ENCODE data around the gene ELFN1. TPM values are rescaled to one million over a fixed set of nuclear protein-coding genes. Genes with fewer than 3 reads are reported as not detected.

The ELFN1 gene
- total RNA-seq, 2 donors from 2014 or later, result 0.12 to 0.40 TPM

GRCh38 chr7:1775389-1775788 is 105.3 kb downstream of the ELFN1 start:
- TF ChIP-seq CTCF (IDR thresholded peaks at IDR 0.05), result no peak
- no peaks in the 10 kb centered on the region for H3K27me3 ChIP-seq
- H3K27ac ChIP-seq, result no peak overlapping the region
- no peak overlapping the region for H3K4me3 ChIP-seq
- intact Hi-C loops (cut with DNase I), result no loop called here
- DNase-seq, result no peak
- no peaks in the 10 kb centered on the region for H3K9me3 ChIP-seq
- no peaks in the 10 kb centered on the region for H3K36me3 ChIP-seq
- H3K4me1 ChIP-seq, result no peaks in the 10 kb centered on the region
- H3K9ac ChIP-seq (ENCODE audit: low read depth in 2 of 2, low read length in 2 of 2), result no peak overlapping the region

GRCh38 chr7:1777122-1777521 is 107.0 kb downstream of the ELFN1 start:
- intact Hi-C loops (cut with DNase I), result no loop called here
- H3K4me1 ChIP-seq, result no peaks in the 10 kb centered on the region
- no peaks in the 10 kb centered on the region for H3K27me3 ChIP-seq
- H3K36me3 ChIP-seq, result no peaks in the 10 kb centered on the region
- H3K4me3 ChIP-seq, result no peak overlapping the region
- H3K9ac ChIP-seq (ENCODE audit: low read depth in 2 of 2, low read length in 2 of 2), result no peak overlapping the region
- no peaks in the 10 kb centered on the region for H3K9me3 ChIP-seq
- TF ChIP-seq CTCF (IDR thresholded peaks at IDR 0.05), result no peak
- no peak for DNase-seq
- no peak overlapping the region for H3K27ac ChIP-seq

GRCh38 chr7:1779445-1779844 is 109.4 kb downstream of the ELFN1 start:
- no peaks in the 10 kb centered on the region for H3K27me3 ChIP-seq
- DNase-seq, result no peak
- H3K36me3 ChIP-seq, result no peaks in the 10 kb centered on the region
- no peaks in the 10 kb centered on the region for H3K9me3 ChIP-seq
- no peak overlapping the region for H3K9ac ChIP-seq (ENCODE audit: low read depth in 2 of 2, low read length in 2 of 2)
- no peaks in the 10 kb centered on the region for H3K4me1 ChIP-seq
- no peak overlapping the region for H3K4me3 ChIP-seq
- no peak overlapping the region for H3K27ac ChIP-seq
- intact Hi-C loops (cut with DNase I), result no loop called here
- no peak for TF ChIP-seq CTCF (IDR thresholded peaks at IDR 0.05)

- no peak overlapping the region for H3K27ac ChIP-seq
- DNase-seq, result no peak
- H3K27me3 ChIP-seq, result no peaks in the 10 kb centered on the region
- no peak overlapping the region for H3K4me3 ChIP-seq
- no peaks in the 10 kb centered on the region for H3K36me3 ChIP-seq
- H3K9ac ChIP-seq (ENCODE audit: low read depth in 2 of 2, low read length in 2 of 2), result no peak overlapping the region
- intact Hi-C loops (cut with DNase I), result no loop called here
- no peaks in the 10 kb centered on the region for H3K9me3 ChIP-seq
- H3K4me1 ChIP-seq, result no peaks in the 10 kb centered on the region
- TF ChIP-seq CTCF (IDR thresholded peaks at IDR 0.05), result no peak
These were observed 111.3 kb downstream of the ELFN1 start for GRCh38 chr7:1781369-1781768.

GRCh38 chr7:1785839-1786238 is 115.8 kb downstream of the ELFN1 start:
- Histone ChIP-seq H3K4me1 (no peaks in the 10 kb centered on the region), H3K36me3 (no peaks in the 10 kb centered on the region), H3K27me3 (no peaks in the 10 kb centered on the region), H3K9ac (ENCODE audit: low read depth in 2 of 2, low read length in 2 of 2) (no peak overlapping the region), H3K4me3 (no peak overlapping the region), H3K9me3 (no peaks in the 10 kb centered on the region), H3K27ac (no peak overlapping the region)
- no peak for DNase-seq
- intact Hi-C loops (cut with DNase I), result no loop called here
- TF ChIP-seq CTCF (IDR thresholded peaks at IDR 0.05), result no peak

GRCh38 chr7:1787241-1787640 is 117.2 kb downstream of the ELFN1 start:
- intact Hi-C loops (cut with DNase I), result no loop called here
- Histone ChIP-seq H3K9me3 (no peaks in the 10 kb centered on the region), H3K36me3 (no peaks in the 10 kb centered on the region), H3K27ac (no peak overlapping the region), H3K4me3 (no peak overlapping the region), H3K9ac (ENCODE audit: low read depth in 2 of 2, low read length in 2 of 2) (no peak overlapping the region), H3K27me3 (no peaks in the 10 kb centered on the region), H3K4me1 (no peaks in the 10 kb centered on the region)
- DNase-seq, result no peak
- TF ChIP-seq CTCF (IDR thresholded peaks at IDR 0.05), result no peak

All from colonic mucosa (tissue), 4 donors.